Right lobe of liver (tissue), 6 donors: ENCODE results near the gene NAV2. TPM values are rescaled to one million over a fixed set of nuclear protein-coding genes. Genes with fewer than 3 reads are reported as not detected.

ENCODE experiments used
- ATAC-seq, 4 donors: fragments of 200-7000 bp; cut with Tn5 transposase; one replicate each; pipeline ENCODE4 v1.9.1; 2020; ENCODE audit warnings: mild to moderate bottlenecking in 4 of 4, moderate library complexity in 4 of 4
- DNase-seq, 3 donors: peaks; one replicate each; pipeline ENCODE4 v3.0.0-alpha.2; 2020
- H3K27ac ChIP-seq, 3 donors: fragments of 200-600 bp; one replicate each; pipeline ENCODE4 v1.8.0; 2022
- H3K27me3 ChIP-seq, 2 donors: fragments of 200-600 bp; one replicate each; pipeline ENCODE4 v1.8.0; 2022
- H3K36me3 ChIP-seq, 4 donors: fragments of 200-600 bp; sonication (generic) in 1 of 4; one replicate each; pipeline versions ENCODE4 v1.5.1 to v1.8.0; 2017 to 2022; ENCODE audit warnings: control low read depth in 1 of 4
- H3K4me1 ChIP-seq, 4 donors: fragments of 200-600 bp; sonication (generic) in 1 of 4; one replicate each; pipeline versions ENCODE4 v1.5.1 to v1.8.0; 2017 to 2022; ENCODE audit warnings: control low read depth in 1 of 4
- H3K4me3 ChIP-seq, 3 donors: fragments of 200-600 bp; one replicate each; pipeline ENCODE4 v1.8.0; 2022
- H3K9me3 ChIP-seq, 4 donors: fragments of 200-600 bp; sonication (generic) in 1 of 4; one replicate each; pipeline versions ENCODE4 v1.5.1 to v1.8.0; 2017 to 2022; ENCODE audit warnings: control low read depth in 1 of 4
- POLR2A ChIP-seq: fragments of 450-650 bp; IDR thresholded peaks from one replicate; pipeline ENCODE4 v1.6.1; 2017; ENCODE audit warnings: antibody characterized with exemption, mild to moderate bottlenecking
- WGBS: methylation state at CpG from one replicate; pipeline ENCODE4 v1.1.6; 2018; ENCODE audit warnings: low coverage, low lambda C conversion rate; ENCODE audit not compliant: insufficient coverage; ENCODE audit errors: missing lambda C conversion rate; 5-methylcytosine and 5-hydroxymethylcytosine counted together
- intact Hi-C, 2 donors: fragments of 100-400 bp; cut with DNase I; formaldehyde crosslinking; loops; one replicate each; pipeline versions ENCODE4 v1.11.2 to v1.14.1; 2022
- total RNA-seq, 6 experiments: library from RNA; depleted of rRNA in 2 of 6; stranded (reverse); fragments of >200 nt in 2 of 6; fragmentation: NEBNext Ultra II Directional in 3 of 6; extraction: Animal tissue kit (Norgen Biotek cat#: 25700) in 3 of 6; gene quantifications; one replicate each; pipeline versions ENCODE4 v1.1.0 to v1.2.4, GENCODE V29; 2016 to 2023
- TF ChIP-seq, protein P1 (sequence below), 4 donors: fragments of 200-600 bp in 3 of 4; fragments of 450-650 bp in 1 of 4; IDR thresholded peaks; one replicate each; pipeline versions ENCODE4 v1.5.1 to v1.8.0; 2016 to 2022; ENCODE audit warnings: antibody characterized with exemption in 4 of 4, mild to moderate bottlenecking in 2 of 4
- donor health status: DM: no; HTN: yes; CAD: no.
- donor health status: DM: no; HTN: no; CAD: no.
- donor health status: DM: no; HTN: no; CAD: no.
- donor health status: DM: no; HTN: yes; CAD: no.
- donor health status: DM: no; HTN: yes; CAD: no.

The NAV2 gene
- total RNA-seq, 6 experiments from 2014 or later, result 15.5 to 69.2 (median 37.1) TPM

DNA sequence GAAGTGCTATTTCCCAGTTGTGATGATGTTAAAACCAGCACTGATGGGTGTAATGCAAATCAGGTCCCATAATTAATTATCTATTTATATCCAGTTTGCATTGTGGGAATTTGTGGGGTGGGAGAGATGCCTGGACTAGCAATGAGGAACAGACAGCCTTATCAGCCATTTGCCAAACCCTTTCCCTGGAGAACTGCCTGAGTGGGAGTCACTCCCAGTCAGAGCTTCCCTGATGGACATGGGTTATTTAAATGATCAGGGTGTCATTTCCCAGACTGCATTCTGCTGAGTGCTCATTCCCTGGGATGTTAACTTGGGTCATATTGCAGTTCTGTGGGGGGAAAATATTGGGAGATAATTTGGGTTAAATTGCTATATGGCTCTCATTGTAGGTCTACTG lies 168.5 kb downstream of the NAV2 start:
- TF ChIP-seq, protein P1, sequence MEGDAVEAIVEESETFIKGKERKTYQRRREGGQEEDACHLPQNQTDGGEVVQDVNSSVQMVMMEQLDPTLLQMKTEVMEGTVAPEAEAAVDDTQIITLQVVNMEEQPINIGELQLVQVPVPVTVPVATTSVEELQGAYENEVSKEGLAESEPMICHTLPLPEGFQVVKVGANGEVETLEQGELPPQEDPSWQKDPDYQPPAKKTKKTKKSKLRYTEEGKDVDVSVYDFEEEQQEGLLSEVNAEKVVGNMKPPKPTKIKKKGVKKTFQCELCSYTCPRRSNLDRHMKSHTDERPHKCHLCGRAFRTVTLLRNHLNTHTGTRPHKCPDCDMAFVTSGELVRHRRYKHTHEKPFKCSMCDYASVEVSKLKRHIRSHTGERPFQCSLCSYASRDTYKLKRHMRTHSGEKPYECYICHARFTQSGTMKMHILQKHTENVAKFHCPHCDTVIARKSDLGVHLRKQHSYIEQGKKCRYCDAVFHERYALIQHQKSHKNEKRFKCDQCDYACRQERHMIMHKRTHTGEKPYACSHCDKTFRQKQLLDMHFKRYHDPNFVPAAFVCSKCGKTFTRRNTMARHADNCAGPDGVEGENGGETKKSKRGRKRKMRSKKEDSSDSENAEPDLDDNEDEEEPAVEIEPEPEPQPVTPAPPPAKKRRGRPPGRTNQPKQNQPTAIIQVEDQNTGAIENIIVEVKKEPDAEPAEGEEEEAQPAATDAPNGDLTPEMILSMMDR (IDR thresholded peaks at IDR 0.05), result no peak
- TF ChIP-seq POLR2A, result no peak
- ATAC-seq (no peak), DNase-seq (no peak)
- intact Hi-C loops, result no loop called here
- Histone ChIP-seq H3K36me3 (peaks cover 0 to 16% (median 0%) of the 10 kb centered on the region in 4 donors), H3K27ac (no peak overlapping the region), H3K4me3 (no peak overlapping the region), H3K9me3 (no peaks in the 10 kb centered on the region), H3K27me3 (no peaks in the 10 kb centered on the region), H3K4me1 (no peaks in the 10 kb centered on the region)

DNA sequence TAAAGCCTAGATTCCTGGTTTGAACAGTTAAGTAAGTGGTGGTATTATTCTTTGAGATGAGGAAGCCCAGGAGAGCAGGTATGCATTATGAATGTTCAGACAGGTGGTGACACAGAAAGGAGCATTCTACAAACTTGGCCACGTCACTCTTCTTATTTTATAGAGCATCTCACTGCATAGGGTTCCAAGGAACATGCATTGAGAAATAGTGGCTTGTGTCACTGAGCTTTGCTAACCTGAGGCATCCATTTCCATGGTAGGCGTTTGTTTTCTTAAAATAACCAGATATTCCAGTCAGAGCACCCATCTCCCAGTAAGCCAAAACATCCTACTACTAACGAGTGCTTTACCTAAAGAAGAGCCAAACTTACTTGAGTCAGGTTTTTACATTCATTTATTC lies 169.7 kb downstream of the NAV2 start:
- no peaks in the 10 kb centered on the region for H3K27me3 ChIP-seq
- 80% methylated on average over 2 of the region's 3 CpGs for WGBS
- peaks cover 0 to 16% (median 0%) of the 10 kb centered on the region in 4 donors for H3K36me3 ChIP-seq
- TF ChIP-seq POLR2A, result no peak
- TF ChIP-seq, protein P1 (IDR thresholded peaks at IDR 0.05), result no peak
- H3K9me3 ChIP-seq, result no peaks in the 10 kb centered on the region
- no peaks in the 10 kb centered on the region for H3K4me1 ChIP-seq
- H3K4me3 ChIP-seq, result no peak overlapping the region
- DNase-seq (no peak), ATAC-seq (no peak)
- H3K27ac ChIP-seq, result no peak overlapping the region
- intact Hi-C loops, result no loop called here

DNA sequence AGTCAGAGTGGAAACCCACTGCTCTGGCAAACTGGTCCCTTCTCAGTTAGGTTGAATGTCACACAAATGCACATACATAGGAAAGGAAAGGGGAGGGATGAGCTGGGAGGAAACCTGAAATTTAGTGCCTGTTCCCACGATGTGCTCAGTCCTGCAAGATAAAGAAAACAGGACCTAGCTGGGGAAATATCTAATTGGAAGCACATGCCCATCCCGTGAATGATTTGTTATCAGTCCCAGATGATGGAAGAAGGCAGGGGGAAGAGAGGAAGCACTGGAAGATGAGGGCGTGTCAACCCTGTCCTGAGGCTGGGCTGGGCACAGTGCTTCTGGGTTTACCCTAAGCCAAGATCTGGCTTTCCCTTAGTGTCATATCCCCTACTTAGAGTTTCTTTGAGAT lies 173.9 kb downstream of the NAV2 start:
- H3K27ac ChIP-seq, result no peak overlapping the region
- H3K36me3 ChIP-seq, result peaks cover 0 to 7% (median 0%) of the 10 kb centered on the region in 4 donors
- no peak for DNase-seq
- intact Hi-C loops, result no loop called here
- TF ChIP-seq, protein P1 (IDR thresholded peaks at IDR 0.05), result no peak
- TF ChIP-seq POLR2A, result no peak
- H3K4me1 ChIP-seq, result no peaks in the 10 kb centered on the region
- H3K9me3 ChIP-seq, result no peaks in the 10 kb centered on the region
- H3K4me3 ChIP-seq, result no peak overlapping the region
- H3K27me3 ChIP-seq, result no peaks in the 10 kb centered on the region
- ATAC-seq, result no peak
- WGBS, result 50% methylated on average over 2 of the region's 3 CpGs

DNA sequence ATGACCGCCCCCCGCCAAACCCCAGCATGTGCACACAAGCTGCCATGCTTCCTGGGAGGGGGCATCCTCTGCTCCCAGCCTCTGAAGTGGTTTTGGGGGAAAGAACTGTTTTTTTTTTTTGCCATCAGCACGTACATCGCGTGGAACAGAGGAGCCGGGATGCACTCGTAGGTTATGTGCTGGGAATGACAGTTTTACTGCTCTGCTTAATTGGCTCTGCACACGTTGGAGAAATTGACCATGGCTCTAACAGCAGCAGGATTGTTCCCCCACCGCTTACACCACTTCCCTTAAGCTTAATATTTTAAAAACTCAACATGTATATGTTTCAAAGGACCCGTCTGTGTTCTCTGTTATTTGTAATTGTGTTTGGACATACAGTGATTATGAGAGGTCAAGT lies 175.2 kb downstream of the NAV2 start:
- WGBS, result 91% methylated on average over 8 of the region's 10 CpGs
- TF ChIP-seq POLR2A, result no peak
- TF ChIP-seq, protein P1 (IDR thresholded peaks at IDR 0.05), result no peak

DNA sequence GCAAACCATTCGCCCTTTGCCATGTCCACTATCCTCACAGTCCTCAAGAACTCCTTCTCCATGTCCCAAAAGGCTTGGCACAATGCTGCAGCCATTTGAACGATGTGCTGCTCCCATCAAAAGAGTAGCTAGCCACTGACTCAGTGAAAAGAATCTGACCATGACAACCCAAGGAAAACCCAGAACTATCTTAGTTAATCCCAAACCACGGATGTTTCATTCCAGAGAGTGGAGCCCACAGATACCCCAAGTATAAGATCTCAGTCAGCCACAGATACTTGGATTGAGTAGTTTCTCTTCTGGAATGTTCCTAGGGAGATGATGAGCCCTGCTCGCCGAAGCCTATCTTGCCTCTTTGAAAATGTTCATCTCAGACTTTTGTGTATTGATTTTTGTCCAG lies 176.9 kb downstream of the NAV2 start:
- no peak for ATAC-seq
- Histone ChIP-seq H3K4me3 (no peak overlapping the region), H3K4me1 (peaks cover 0 to under 1% (median 0%) of the 10 kb centered on the region in 4 donors), H3K27ac (no peak overlapping the region), H3K27me3 (no peaks in the 10 kb centered on the region), H3K9me3 (no peaks in the 10 kb centered on the region), H3K36me3 (peaks cover 0 to 7% (median 1%) of the 10 kb centered on the region in 4 donors)
- 86% methylated on average over 4 of the region's 5 CpGs for WGBS
- intact Hi-C loops, result no loop called here
- TF ChIP-seq, protein P1 (IDR thresholded peaks at IDR 0.05), result no peak
- no peak for TF ChIP-seq POLR2A
- no peak for DNase-seq

More for the DNA sequence above, 175.2 kb downstream of the NAV2 start:
- Histone ChIP-seq H3K9me3 (no peaks in the 10 kb centered on the region), H3K4me3 (no peak overlapping the region), H3K27ac (no peak overlapping the region), H3K4me1 (no peaks in the 10 kb centered on the region), H3K36me3 (peaks cover 0 to 7% (median 0%) of the 10 kb centered on the region in 4 donors), H3K27me3 (no peaks in the 10 kb centered on the region)
- ATAC-seq (no peak), DNase-seq (no peak)
- intact Hi-C loops, result no loop called here
